SK-N-SH (cell line): ENCODE measurements around the gene RRP7A. TPM values are rescaled to one million over a fixed set of nuclear protein-coding genes. Genes with fewer than 3 reads are reported as not detected.

Experiments used
- CTCF ChIA-PET: fragments of 300-600, 350-600 bp; formaldehyde crosslinking; extraction: SDS; loops from one replicate; lab custom pipeline; 2021; lab: Yijun Ruan, JAX
- POLR2A ChIA-PET: fragments of 350-600 bp; sonication (Branson Sonifier 250); formaldehyde crosslinking; extraction: SDS; loops from one replicate; lab custom pipeline; 2020; ENCODE audit warnings: antibody characterized with exemption, inconsistent platforms; lab: Yijun Ruan, JAX
- DNase-seq: peaks from one replicate; pipeline ENCODE4 v3.0.0; 2012
- H2AFZ ChIP-seq: fragments of 200-600 bp; sonication (generic); 2 replicates; pipeline ENCODE4 v1.8.1; 2016; ENCODE audit warnings: antibody characterized with exemption, mild to moderate bottlenecking, low read depth
- H3F3A ChIP-seq: fragments of 200-600 bp; sonication (generic); replicated peaks from 2 replicates; pipeline ENCODE3; 2016; ENCODE audit warnings: antibody characterized with exemption, mild to moderate bottlenecking; ENCODE audit not compliant: insufficient read depth
- H3K27ac ChIP-seq, 2 experiments: fragments of 200-500 bp in 1 of 2; fragments of 200-600 bp in 1 of 2; sonication (Bioruptor generic) in 1 of 2; sonication (generic), shearing (Covaris generic) in 1 of 2; 2 replicates each; pipeline versions ENCODE4 v1.5.1 to v1.6.1; 2014 to 2016; ENCODE audit warnings: low read depth in 2 of 2, inconsistent platforms in 1 of 2, low read length in 1 of 2, mild to moderate bottlenecking in 1 of 2, mixed read lengths in 1 of 2
- H3K27me3 ChIP-seq: fragments of 200-600 bp; sonication (generic), shearing (Covaris generic); 2 replicates; pipeline ENCODE4 v1.6.1; 2016; ENCODE audit warnings: mixed run types; ENCODE audit not compliant: insufficient read depth
- H3K36me3 ChIP-seq, 2 experiments: fragments of 200-500 bp in 1 of 2; fragments of 200-600 bp in 1 of 2; sonication (Bioruptor generic) in 1 of 2; sonication (generic) in 1 of 2; replicated peaks in 1 of 2; 2 replicates each; pipeline versions ENCODE3 to v1.5.1; 2014 to 2016; ENCODE audit warnings: low read length in 1 of 2, mild to moderate bottlenecking in 1 of 2; ENCODE audit not compliant: insufficient read depth in 2 of 2, control insufficient read depth in 1 of 2
- H3K4me1 ChIP-seq, 2 experiments: fragments of 200-500 bp in 1 of 2; fragments of 200-600 bp in 1 of 2; sonication (Bioruptor generic) in 1 of 2; sonication (generic), shearing (Covaris generic) in 1 of 2; 2 replicates each; pipeline versions ENCODE4 v1.5.1 to v1.6.1; 2014 to 2016; ENCODE audit warnings: low read depth in 1 of 2, low read length in 1 of 2, mixed run types in 1 of 2; ENCODE audit not compliant: insufficient read depth in 2 of 2, control insufficient read depth in 1 of 2
- H3K4me2 ChIP-seq: fragments of 200-600 bp; sonication (generic), shearing (Covaris generic); 2 replicates; pipeline ENCODE4 v1.6.1; 2017; ENCODE audit warnings: mixed run types
- H3K4me3 ChIP-seq, 2 experiments: fragments of 200-500 bp in 1 of 2; fragments of 200-600 bp in 1 of 2; sonication (Bioruptor generic) in 1 of 2; sonication (generic), shearing (Covaris generic) in 1 of 2; 2 replicates each; pipeline versions ENCODE4 v1.5.1 to v1.8.1; 2014 to 2016; ENCODE audit warnings: low read depth in 2 of 2, inconsistent platforms in 1 of 2, low read length in 1 of 2, mild to moderate bottlenecking in 1 of 2, mixed read lengths in 1 of 2, moderate library complexity in 1 of 2
- H3K79me2 ChIP-seq: fragments of 200-600 bp; sonication (generic); 2 replicates; pipeline ENCODE4 v1.8.1; 2017; ENCODE audit warnings: mild to moderate bottlenecking; ENCODE audit not compliant: insufficient read depth
- H3K9ac ChIP-seq: fragments of 200-600 bp; sonication (generic); 2 replicates; pipeline ENCODE4 v1.6.1; 2017; ENCODE audit warnings: mixed run types
- H3K9me2 ChIP-seq: fragments of 200-600 bp; sonication (generic); 2 replicates; pipeline ENCODE4 v1.6.1; 2017; ENCODE audit warnings: mixed run types
- H3K9me3 ChIP-seq: fragments of 200-600 bp; sonication (generic); 2 replicates; pipeline ENCODE4 v1.6.1; 2017; ENCODE audit warnings: mixed run types, mild to moderate bottlenecking, moderate library complexity
- H4K20me1 ChIP-seq: fragments of 200-600 bp; sonication (generic); 2 replicates; pipeline ENCODE4 v1.6.1; 2017; ENCODE audit warnings: mild to moderate bottlenecking, mixed run types; ENCODE audit not compliant: insufficient read depth
- CTCF ChIP-seq: fragments of 200-600 bp; sonication (generic); IDR thresholded peaks from 2 replicates; pipeline ENCODE4 v1.6.1; 2017; ENCODE audit warnings: antibody characterized with exemption, mild to moderate bottlenecking, moderate library complexity
- EZH2phosphoT487 ChIP-seq: fragments of 200-600 bp; sonication (generic); IDR thresholded peaks from 2 replicates; pipeline ENCODE4 v1.6.1; 2017; ENCODE audit warnings: low read depth, mixed run types, mild to moderate bottlenecking, antibody characterized with exemption, moderate library complexity, borderline replicate concordance
- GATA2 ChIP-seq: sonication (generic); formaldehyde crosslinking; IDR thresholded peaks from 2 replicates; pipeline ENCODE4 v1.5.0; 2020; ENCODE audit warnings: mild to moderate bottlenecking, missing genetic modification reagents
- JUND ChIP-seq: IDR thresholded peaks from 2 replicates; pipeline ENCODE4 v1.4.0; 2012
- MAX ChIP-seq: IDR thresholded peaks from 2 replicates; pipeline ENCODE4 v1.4.0; 2012; ENCODE audit warnings: low read depth
- MEF2A ChIP-seq: IDR thresholded peaks from 2 replicates; pipeline ENCODE4 v1.4.0; 2012; ENCODE audit warnings: low read depth, borderline replicate concordance
- MXI1 ChIP-seq: IDR thresholded peaks from 2 replicates; pipeline ENCODE4 v1.6.1; 2012; ENCODE audit warnings: mild to moderate bottlenecking, low read depth, low read length, improper control_type of control experiment
- NFIC ChIP-seq: IDR thresholded peaks from 2 replicates; pipeline ENCODE4 v1.4.0; 2012; ENCODE audit warnings: borderline replicate concordance
- RAD21 ChIP-seq: IDR thresholded peaks from 2 replicates; pipeline ENCODE4 v1.6.1; 2012; ENCODE audit warnings: mild to moderate bottlenecking, low read length
- SMC3 ChIP-seq: IDR thresholded peaks from 2 replicates; pipeline ENCODE4 v1.6.1; 2012; ENCODE audit warnings: low read depth, low read length, improper control_type of control experiment
- TEAD4 ChIP-seq: IDR thresholded peaks from 2 replicates; pipeline ENCODE4 v1.4.0; 2012; ENCODE audit warnings: mild to moderate bottlenecking, borderline replicate concordance; ENCODE audit not compliant: insufficient read depth
- USF1 ChIP-seq: IDR thresholded peaks from 2 replicates; pipeline ENCODE4 v1.4.0; 2012; ENCODE audit warnings: low read depth, borderline replicate concordance
- YY1 ChIP-seq: IDR thresholded peaks from 2 replicates; pipeline ENCODE4 v1.4.0; 2012; ENCODE audit warnings: low read depth, mild to moderate bottlenecking
- ZBTB33 ChIP-seq: IDR thresholded peaks from 2 replicates; pipeline ENCODE4 v1.4.0; 2012; ENCODE audit warnings: low read depth, borderline replicate concordance
- WGBS: methylation state at CpG from one replicate; pipeline ENCODE4 v1.1.6; 2017; ENCODE audit warnings: low lambda C conversion rate; 5-methylcytosine and 5-hydroxymethylcytosine counted together
- polyA plus RNA-seq, 3 experiments: library from polyadenylated mRNA; depleted of rRNA; stranded (reverse); fragments of >200 nt; gene quantifications; 2 replicates each; pipeline ENCODE4 v1.2.3, GENCODE V29; 2012

Gene RRP7A
- polyA plus RNA-seq, 1 of the 3 experiments (the other 2 are of a cell fraction), result 17.6 TPM

GRCh38 chr22:42560781-42561180, 41.2 kb upstream of the RRP7A start:
- peak; percentile 59 for DNase-seq
- H3K4me3 ChIP-seq, result no peak overlapping the region
- no peaks in the 10 kb centered on the region for H3K9me2 ChIP-seq
- no peaks in the 10 kb centered on the region for H3K36me3 ChIP-seq
- H3K27me3 ChIP-seq, result no peaks in the 10 kb centered on the region
- H3K79me2 ChIP-seq, result no peaks in the 10 kb centered on the region
- ChIA-PET CTCF (interaction anchor here (0.7 to 1.7 kb wide), 3 partner anchors 9 to 27 kb away, joined by 3 to 6 read pairs (median 6); no protein-coding TSS in a partner anchor), POLR2A (interaction anchor here (0.5 kb wide), 1 partner anchor 22 kb away, joined by 3 read pairs; no protein-coding TSS in a partner anchor)
- H3K4me2 ChIP-seq, result no peak overlapping the region
- H3F3A ChIP-seq, result no peaks in the 10 kb centered on the region
- no peak overlapping the region for H3K27ac ChIP-seq
- peaks cover 0 to 13% of the 10 kb centered on the region in 2 experiments; a peak in 1 of 4 replicates for H3K4me1 ChIP-seq
- WGBS, result 62% methylated on average over 4 of the region's 7 CpGs
- no peak overlapping the region for H3K9ac ChIP-seq
- no peak overlapping the region for H2AFZ ChIP-seq
- H3K9me3 ChIP-seq, result no peaks in the 10 kb centered on the region
- H4K20me1 ChIP-seq, result no peaks in the 10 kb centered on the region
- TF ChIP-seq MXI1 (no peak), ZBTB33 (no peak), TEAD4 (no peak), JUND (no peak), CTCF (peak; percentile 49), YY1 (no peak), EZH2phosphoT487 (no peak), SMC3 (peak; percentile 7; the same call in 1 of the 2 replicates), GATA2 (CRISPR knock-in tag) (no peak), NFIC (no peak), RAD21 (peak; percentile 40), USF1 (no peak), MAX (no peak), MEF2A (no peak)
